H9 (cell line): ENCODE measurements around the gene ARIH1. TPM values are rescaled to one million over a fixed set of nuclear protein-coding genes. Genes with fewer than 3 reads are reported as not detected.
A peak's percentile ranks its signal among the peaks of the same experiment; 100 is the strongest.

ENCODE experiments used
- DNase-seq: peaks from one replicate; pipeline ENCODE4 v3.0.0-alpha.2; 2017
- H2AFZ ChIP-seq: one replicate; pipeline ENCODE4 v1.6.1; 2013; ENCODE audit warnings: mild to moderate bottlenecking, low read length, control low read depth, moderate library complexity
- H2AK5ac ChIP-seq: 2 replicates; pipeline ENCODE4 v1.6.1; 2013; ENCODE audit warnings: low read length, control low read depth, mixed read lengths; ENCODE audit not compliant: insufficient read length
- H2BK120ac ChIP-seq: one replicate; pipeline ENCODE4 v1.6.1; 2013; ENCODE audit warnings: low read depth, mild to moderate bottlenecking, low read length, control low read depth, inconsistent platforms; ENCODE audit not compliant: poor library complexity, severe bottlenecking
- H2BK12ac ChIP-seq: 2 replicates; pipeline ENCODE4 v1.6.1; 2013; ENCODE audit warnings: low read length, control low read depth, mixed read lengths, low read depth; ENCODE audit not compliant: insufficient read length
- H2BK15ac ChIP-seq: 2 replicates; pipeline ENCODE4 v1.6.1; 2013; ENCODE audit warnings: low read depth, low read length, control low read depth
- H2BK20ac ChIP-seq: one replicate; pipeline ENCODE4 v1.6.1; 2013; ENCODE audit warnings: low read depth, mild to moderate bottlenecking, low read length, control low read depth, inconsistent platforms; ENCODE audit not compliant: poor library complexity, severe bottlenecking
- H2BK5ac ChIP-seq: 2 replicates; pipeline ENCODE4 v1.6.1; 2013; ENCODE audit warnings: low read length, control low read depth, mixed read lengths; ENCODE audit not compliant: insufficient read length
- H3K14ac ChIP-seq: 2 replicates; pipeline ENCODE4 v1.6.1; 2013; ENCODE audit warnings: low read length, control low read depth; ENCODE audit not compliant: insufficient read depth
- H3K18ac ChIP-seq: 2 replicates; pipeline ENCODE4 v1.6.1; 2013; ENCODE audit warnings: low read depth, mild to moderate bottlenecking, mixed read lengths, low read length, control low read depth; ENCODE audit not compliant: insufficient read length
- H3K23ac ChIP-seq: 2 replicates; pipeline ENCODE4 v1.6.1; 2013; ENCODE audit warnings: low read length, control low read depth, mixed read lengths, low read depth; ENCODE audit not compliant: insufficient read length
- H3K23me2 ChIP-seq: 2 replicates; pipeline ENCODE4 v1.6.1; 2013; ENCODE audit warnings: low read depth, mild to moderate bottlenecking, mixed read lengths, low read length, control low read depth; ENCODE audit not compliant: insufficient read length, poor library complexity, severe bottlenecking
- H3K27ac ChIP-seq: 2 replicates; pipeline ENCODE4 v1.5.1; 2013; ENCODE audit warnings: low read length, control low read depth, mixed read lengths, low read depth; ENCODE audit not compliant: insufficient read length
- H3K27me3 ChIP-seq: 2 replicates; pipeline ENCODE4 v1.6.1; 2013; ENCODE audit warnings: low read length, control low read depth, inconsistent platforms; ENCODE audit not compliant: insufficient read depth
- H3K4ac ChIP-seq: 2 replicates; pipeline ENCODE4 v1.6.1; 2013; ENCODE audit warnings: low read depth, mild to moderate bottlenecking, control low read depth, inconsistent platforms, low read length, moderate library complexity
- H3K4me1 ChIP-seq: 2 replicates; pipeline ENCODE4 v1.6.1; 2013; ENCODE audit warnings: low read length, control low read depth, inconsistent platforms; ENCODE audit not compliant: insufficient read depth
- H3K4me2 ChIP-seq: 2 replicates; pipeline ENCODE4 v1.6.1; 2013; ENCODE audit warnings: low read length, control low read depth, mixed read lengths; ENCODE audit not compliant: insufficient read length, insufficient read depth
- H3K56ac ChIP-seq: 2 replicates; pipeline ENCODE4 v1.6.1; 2013; ENCODE audit warnings: low read depth, mild to moderate bottlenecking, mixed read lengths, low read length, control low read depth; ENCODE audit not compliant: insufficient read length
- H3K79me1 ChIP-seq: 2 replicates; pipeline ENCODE4 v1.6.1; 2013; ENCODE audit warnings: low read depth, mild to moderate bottlenecking, moderate library complexity, low read length, control low read depth, inconsistent platforms; ENCODE audit not compliant: insufficient read depth, poor library complexity, severe bottlenecking
- H3K79me2 ChIP-seq: 2 replicates; pipeline ENCODE4 v1.6.1; 2013; ENCODE audit warnings: low read length, control low read depth, inconsistent platforms; ENCODE audit not compliant: insufficient read depth
- H3K9ac ChIP-seq: 2 replicates; pipeline ENCODE4 v1.6.1; 2013; ENCODE audit warnings: low read length, control low read depth, mixed read lengths; ENCODE audit not compliant: insufficient read length; ENCODE audit errors: extremely low read depth
- H3K9me3 ChIP-seq: one replicate; pipeline ENCODE4 v1.6.1; 2013; ENCODE audit warnings: low read depth, low read length, inconsistent platforms; ENCODE audit not compliant: control insufficient read depth
- H3T11ph ChIP-seq: one replicate; pipeline ENCODE4 v1.6.1; 2013; ENCODE audit warnings: mild to moderate bottlenecking, low read length, control low read depth, inconsistent platforms
- H4K20me1 ChIP-seq: one replicate; pipeline ENCODE4 v1.6.1; 2013; ENCODE audit not compliant: control insufficient read depth, insufficient read length, insufficient read depth
- H4K5ac ChIP-seq: 2 replicates; pipeline ENCODE4 v1.6.1; 2013; ENCODE audit warnings: low read depth, mild to moderate bottlenecking, mixed read lengths, low read length, control low read depth; ENCODE audit not compliant: insufficient read length
- H4K8ac ChIP-seq: replicated peaks from 2 replicates; pipeline ENCODE4 v1.6.1; 2013; ENCODE audit warnings: low read length, control low read depth, mixed read lengths, low read depth; ENCODE audit not compliant: insufficient read length
- H4K91ac ChIP-seq: 2 replicates; pipeline ENCODE4 v1.6.1; 2013; ENCODE audit warnings: low read depth, mild to moderate bottlenecking, moderate library complexity, mixed read lengths, low read length, control low read depth; ENCODE audit not compliant: insufficient read length
- H3K27ac Mint-ChIP-seq, 3 experiments: 2 replicates in 2 of 3; 3 replicates in 1 of 3; pipeline ENCODE4 v1.8.0; 2020 to 2021; ENCODE audit warnings: mixed read lengths in 3 of 3, mild to moderate bottlenecking in 1 of 3, moderate library complexity in 1 of 3
- H3K27me3 Mint-ChIP-seq: 2 replicates; pipeline ENCODE4 v1.8.0; 2021; ENCODE audit warnings: low read depth, mild to moderate bottlenecking, moderate library complexity, mixed read lengths
- H3K36me3 Mint-ChIP-seq, 3 experiments: 2 replicates in 2 of 3; 3 replicates in 1 of 3; pipeline ENCODE4 v1.8.0; 2020 to 2021; ENCODE audit warnings: low read depth in 3 of 3, mixed read lengths in 3 of 3; ENCODE audit not compliant: insufficient read depth in 1 of 3
- H3K4me1 Mint-ChIP-seq, 2 experiments: 2 replicates each; pipeline ENCODE4 v1.8.0; 2020; ENCODE audit warnings: mixed read lengths in 2 of 2
- H3K4me3 Mint-ChIP-seq, 2 experiments: 2 replicates in 1 of 2; 3 replicates in 1 of 2; pipeline ENCODE4 v1.8.0; 2020 to 2021; ENCODE audit warnings: mild to moderate bottlenecking in 2 of 2, mixed read lengths in 2 of 2, moderate library complexity in 1 of 2
- H3K9me3 Mint-ChIP-seq, 2 experiments: 2 replicates in 1 of 2; 3 replicates in 1 of 2; pipeline ENCODE4 v1.8.0; 2020; ENCODE audit warnings: mild to moderate bottlenecking in 2 of 2, mixed read lengths in 2 of 2, moderate library complexity in 1 of 2
- CTCF ChIP-seq: fragments of 200-600 bp; sonication (generic); conservative IDR thresholded peaks from 3 replicates; pipeline ENCODE4 v1.8.0; 2021; ENCODE audit warnings: antibody characterized with exemption, mild to moderate bottlenecking
- whole genome bisulfite sequencing: extraction: QIAGEN DNeasy Blood & Tissue Kit; methylation state at CpG from one replicate; pipeline ENCODE4 v1.1.7; 2013; ENCODE audit warnings: missing lambda C conversion rate, low lambda C conversion rate, mixed read lengths; ENCODE audit not compliant: insufficient read length; ENCODE audit errors: extremely low coverage; 5-methylcytosine and 5-hydroxymethylcytosine counted together
- total RNA-seq: library from RNA; stranded (reverse); gene quantifications from 2 replicates; pipeline ENCODE4 v1.2.1, GENCODE V29; 2021

Gene ARIH1
- total RNA-seq, 1 experiment from 2014 or later, result 158 TPM

GRCh38 chr15:72532991-72533601 is 59.0 kb downstream of the ARIH1 start:
- no peak overlapping the region for H4K91ac ChIP-seq
- Mint-ChIP-seq H3K4me1 (peaks cover 0 to 2% of the 10 kb centered on the region in 2 experiments; a peak in 1 of 4 replicates), H3K27ac (no peak overlapping the region; a peak in 1 of 7 replicates), H3K36me3 (peaks cover 6 to 9% (median 8%) of the 10 kb centered on the region in 3 experiments), H3K27me3 (no peaks in the 10 kb centered on the region), H3K9me3 (no peaks in the 10 kb centered on the region), H3K4me3 (no peak overlapping the region)
- no peak overlapping the region for H3K14ac ChIP-seq
- H3T11ph ChIP-seq, result no peak overlapping the region
- H3K4me2 ChIP-seq, result no peak overlapping the region
- H2BK5ac ChIP-seq, result no peak overlapping the region
- DNase-seq, result peak; percentile 45
- no peak overlapping the region for H4K5ac ChIP-seq
- no peak overlapping the region for H2BK12ac ChIP-seq
- H3K23me2 ChIP-seq, result no peaks in the 10 kb centered on the region
- peak; percentile 74 for TF ChIP-seq CTCF
- no peaks in the 10 kb centered on the region for H3K27me3 ChIP-seq
- no peaks in the 10 kb centered on the region for H4K20me1 ChIP-seq
- no CpG with 5 or more reads among the region's 5 CpGs for WGBS
- H3K79me2 ChIP-seq, result peaks cover 8% of the 10 kb centered on the region; the same call in 1 of the 2 replicates
- no peak overlapping the region for H2AK5ac ChIP-seq
- no peak overlapping the region for H3K23ac ChIP-seq
- no peak overlapping the region for H3K56ac ChIP-seq
- H2AFZ ChIP-seq, result no peak overlapping the region
- H3K4ac ChIP-seq, result no peak overlapping the region
- H3K9me3 ChIP-seq, result no peaks in the 10 kb centered on the region
- H3K27ac ChIP-seq, result no peak overlapping the region
- H3K4me1 ChIP-seq, result no peaks in the 10 kb centered on the region
- H3K79me1 ChIP-seq, result peaks cover 14% of the 10 kb centered on the region
- H3K18ac ChIP-seq, result no peak overlapping the region
- no peak overlapping the region for H2BK15ac ChIP-seq
- H3K9ac ChIP-seq, result no peak overlapping the region
- no peak overlapping the region for H4K8ac ChIP-seq
- H2BK20ac ChIP-seq, result no peak overlapping the region
- H2BK120ac ChIP-seq, result no peak overlapping the region
